Choroid plexus epithelial cell (primary cell): ENCODE data around the gene LRRN3.

Experiments
- DNase-seq: peaks from one replicate; pipeline ENCODE4 v3.0.0-alpha.2; 2010; ENCODE audit warnings: low read depth
- H3K4me3 ChIP-seq: 2 replicates; pipeline ENCODE4 v1.5.1; 2011; ENCODE audit warnings: low read depth, mild to moderate bottlenecking, control low read depth, low read length, moderate library complexity
- TF ChIP-seq, protein P1 (sequence below): conservative IDR thresholded peaks from 2 replicates; pipeline ENCODE4 v1.5.1; 2011; ENCODE audit warnings: low read depth, mild to moderate bottlenecking, control low read depth, inconsistent platforms, low read length, moderate library complexity

Gene LRRN3

DNA sequence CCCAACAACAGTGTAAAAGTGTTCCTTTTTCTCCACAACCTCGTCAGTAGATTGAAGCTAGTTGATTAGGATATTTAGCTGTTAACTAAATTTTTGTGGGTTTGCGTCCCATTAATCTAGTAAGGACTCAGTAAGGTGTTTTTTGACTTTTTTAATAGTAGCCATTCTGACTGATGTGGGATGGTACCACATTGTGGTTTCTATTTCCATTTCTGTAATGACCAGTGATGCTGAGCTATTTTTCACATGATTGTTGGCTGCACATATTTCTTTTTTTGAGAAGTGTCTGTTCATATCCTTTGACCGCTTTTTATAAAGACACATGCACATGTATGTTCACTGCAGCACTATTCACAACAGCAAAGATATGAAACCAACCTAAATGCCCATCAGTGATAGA is 5.6 kb upstream of the LRRN3 start:
- TF ChIP-seq, protein P1, sequence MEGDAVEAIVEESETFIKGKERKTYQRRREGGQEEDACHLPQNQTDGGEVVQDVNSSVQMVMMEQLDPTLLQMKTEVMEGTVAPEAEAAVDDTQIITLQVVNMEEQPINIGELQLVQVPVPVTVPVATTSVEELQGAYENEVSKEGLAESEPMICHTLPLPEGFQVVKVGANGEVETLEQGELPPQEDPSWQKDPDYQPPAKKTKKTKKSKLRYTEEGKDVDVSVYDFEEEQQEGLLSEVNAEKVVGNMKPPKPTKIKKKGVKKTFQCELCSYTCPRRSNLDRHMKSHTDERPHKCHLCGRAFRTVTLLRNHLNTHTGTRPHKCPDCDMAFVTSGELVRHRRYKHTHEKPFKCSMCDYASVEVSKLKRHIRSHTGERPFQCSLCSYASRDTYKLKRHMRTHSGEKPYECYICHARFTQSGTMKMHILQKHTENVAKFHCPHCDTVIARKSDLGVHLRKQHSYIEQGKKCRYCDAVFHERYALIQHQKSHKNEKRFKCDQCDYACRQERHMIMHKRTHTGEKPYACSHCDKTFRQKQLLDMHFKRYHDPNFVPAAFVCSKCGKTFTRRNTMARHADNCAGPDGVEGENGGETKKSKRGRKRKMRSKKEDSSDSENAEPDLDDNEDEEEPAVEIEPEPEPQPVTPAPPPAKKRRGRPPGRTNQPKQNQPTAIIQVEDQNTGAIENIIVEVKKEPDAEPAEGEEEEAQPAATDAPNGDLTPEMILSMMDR: no peak
- no peak for DNase-seq
- H3K4me3 ChIP-seq: no peak overlapping the region

DNA sequence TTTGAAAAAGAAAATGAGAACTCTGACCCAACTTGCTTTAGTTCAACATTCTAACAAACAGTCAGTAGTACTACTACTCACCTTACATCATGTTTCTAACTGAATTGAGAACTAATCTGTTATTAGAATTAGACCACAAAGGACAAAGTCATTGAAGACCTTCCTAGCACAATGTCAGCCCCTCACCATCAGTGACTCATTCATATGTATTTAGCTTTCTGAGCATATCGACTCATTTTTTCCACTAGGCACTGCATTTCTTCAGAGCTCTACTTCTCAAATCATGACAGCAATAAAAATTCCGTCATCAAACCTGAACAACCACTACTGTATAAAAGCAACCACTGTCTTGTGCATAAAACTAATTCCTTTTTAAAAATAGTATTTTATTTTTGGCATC is 4.4 kb upstream of the LRRN3 start:
- H3K4me3 ChIP-seq: no peak overlapping the region
- TF ChIP-seq, protein P1: no peak
- no peak for DNase-seq

DNA sequence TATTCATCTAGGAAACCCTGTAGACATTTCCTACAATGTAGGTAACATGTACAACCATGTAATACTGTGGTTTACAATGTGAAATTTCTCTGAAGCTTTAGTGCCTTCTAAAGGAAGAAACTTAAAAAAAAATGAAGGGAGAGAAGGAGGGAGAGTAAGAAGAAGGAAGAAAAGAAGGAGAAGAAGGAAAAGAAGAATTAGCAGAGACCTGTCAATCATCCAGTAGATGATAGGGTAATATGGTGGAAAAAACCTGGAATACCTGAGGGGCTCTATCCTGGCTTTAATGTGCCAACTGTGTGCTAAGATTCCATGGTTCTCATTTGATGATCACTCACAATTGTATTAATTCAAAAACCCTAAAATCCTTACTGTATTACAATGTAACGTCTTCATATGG is 2.6 kb upstream of the LRRN3 start:
- no peak overlapping the region for H3K4me3 ChIP-seq
- TF ChIP-seq, protein P1: no peak
- no peak for DNase-seq

DNA sequence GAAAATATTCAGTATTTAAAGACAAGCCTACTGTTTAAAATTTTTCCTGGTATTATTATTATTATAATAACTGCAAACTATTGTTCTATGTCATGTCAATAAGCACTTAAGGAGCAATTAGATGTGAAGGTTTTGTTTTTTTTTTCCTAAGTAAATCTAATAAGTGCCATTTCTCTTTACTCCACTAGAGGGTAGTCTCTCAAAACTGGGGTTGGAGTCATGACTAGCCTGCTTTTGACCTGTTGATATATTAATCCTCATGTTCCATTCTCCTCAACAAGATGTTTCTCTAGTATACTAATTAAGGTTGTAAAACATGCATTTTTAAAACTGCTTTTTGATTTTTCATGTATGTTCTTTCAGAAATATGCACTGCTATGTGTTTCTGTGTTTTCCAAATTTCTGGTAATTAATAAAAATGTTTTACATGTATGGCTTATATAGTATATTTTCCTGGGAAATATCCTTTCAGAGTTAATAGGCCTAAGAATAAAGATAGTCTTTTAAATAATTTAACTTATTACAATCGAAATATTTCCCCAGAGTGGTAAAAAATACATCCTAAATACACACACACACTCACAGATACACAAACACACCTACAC is 1.0 kb upstream of the LRRN3 start:
- H3K4me3 ChIP-seq: no peak overlapping the region
- TF ChIP-seq, protein P1: peak; percentile 76
- peak; percentile 80 for DNase-seq

DNA sequence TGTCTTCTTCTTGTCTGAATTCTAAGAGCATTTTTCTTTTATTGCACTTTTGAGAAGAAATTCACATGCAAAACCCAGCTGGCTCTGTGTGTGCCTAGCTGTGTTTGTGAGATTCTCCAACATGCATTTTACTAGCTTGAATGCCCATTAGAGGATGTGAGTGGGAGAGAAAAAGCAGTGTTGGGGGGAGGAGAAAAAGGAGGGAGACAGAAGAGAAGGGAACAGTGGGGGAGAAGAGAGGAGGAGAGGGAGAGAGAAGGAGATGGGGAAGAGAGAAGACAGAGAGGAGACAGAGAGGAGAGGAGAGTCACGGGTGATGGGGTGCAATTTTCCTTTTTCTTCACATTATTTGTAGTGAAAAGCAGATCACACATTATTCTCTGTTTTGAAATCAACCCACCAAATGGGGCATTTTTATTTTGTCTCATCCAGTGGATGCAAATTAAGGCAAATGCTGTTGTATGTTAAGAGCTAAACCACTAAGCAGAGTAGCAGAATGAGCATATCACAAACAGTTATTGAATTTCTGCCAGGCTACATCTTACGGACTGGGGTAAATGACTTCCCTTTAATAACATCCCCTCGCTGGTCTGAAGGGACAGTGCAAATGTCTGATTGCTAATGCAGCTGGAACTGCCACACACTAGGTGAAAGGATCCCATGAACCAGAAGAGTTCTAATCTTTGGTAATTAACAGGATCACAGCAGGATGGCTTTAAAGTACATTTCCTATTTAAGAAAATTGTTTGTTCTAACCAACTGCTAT is 849 bp downstream of the LRRN3 start:
- DNase-seq: no peak
- H3K4me3 ChIP-seq: peak overlapping the region; percentile 65
- TF ChIP-seq, protein P1: no peak

DNA sequence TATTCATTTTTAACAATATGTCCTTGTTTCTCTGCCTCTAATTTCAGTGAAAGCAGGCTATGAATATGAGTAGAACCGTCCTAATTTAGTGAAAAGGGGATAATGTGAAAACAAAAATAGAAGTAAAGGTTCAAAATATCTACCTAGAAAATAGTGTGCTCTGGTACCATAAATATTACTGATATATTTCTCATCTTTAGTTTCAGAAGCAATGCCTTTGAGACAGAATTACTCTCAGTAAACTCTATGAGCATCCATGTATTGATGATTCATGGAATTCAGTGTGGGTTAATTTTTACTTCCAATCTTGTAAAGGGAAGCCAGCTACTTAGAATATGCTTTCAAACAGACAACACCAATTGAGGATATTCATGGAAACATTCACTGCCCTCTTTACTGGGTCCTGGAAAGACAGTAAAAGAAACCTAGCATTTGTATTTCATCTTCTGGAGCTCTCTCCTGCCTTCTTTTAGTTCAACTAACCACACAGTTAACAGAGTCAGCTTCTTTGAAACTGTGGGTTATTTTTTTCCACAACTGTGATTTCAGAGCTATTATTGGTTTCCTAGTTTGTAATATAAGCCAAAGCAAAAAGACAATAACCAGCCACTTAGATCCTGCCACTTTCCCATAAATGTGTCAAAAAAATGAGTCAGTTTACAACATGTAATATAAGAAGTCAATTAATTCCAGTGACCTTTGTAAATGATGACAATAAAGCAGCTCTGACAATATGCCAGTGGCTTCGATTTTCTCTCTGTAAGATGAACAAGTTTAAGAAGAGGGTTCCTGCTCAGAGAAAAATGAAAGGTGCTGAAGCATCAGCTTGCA is 1.7 kb downstream of the LRRN3 start:
- H3K4me3 ChIP-seq: peak overlapping the region; percentile 65
- DNase-seq: no peak
- TF ChIP-seq, protein P1: no peak
